GM21360 (cell line): ENCODE data around the gene MSH5.
A peak's percentile ranks its signal among the peaks of the same experiment; 100 is the strongest.
"Not testable (repeated sequence)": the region's sequence is repeated elsewhere in the genome, so short reads cannot be mapped to it uniquely, and the experiment has no call there.

Source experiments
- ATAC-seq: cut with Tn5 transposase; IDR thresholded peaks from one replicate; pipeline ENCODE4 v1.9.1; 2021; ENCODE audit warnings: mild to moderate bottlenecking, moderate library complexity; ENCODE audit not compliant: unreplicated experiment

The MSH5 gene

DNA sequence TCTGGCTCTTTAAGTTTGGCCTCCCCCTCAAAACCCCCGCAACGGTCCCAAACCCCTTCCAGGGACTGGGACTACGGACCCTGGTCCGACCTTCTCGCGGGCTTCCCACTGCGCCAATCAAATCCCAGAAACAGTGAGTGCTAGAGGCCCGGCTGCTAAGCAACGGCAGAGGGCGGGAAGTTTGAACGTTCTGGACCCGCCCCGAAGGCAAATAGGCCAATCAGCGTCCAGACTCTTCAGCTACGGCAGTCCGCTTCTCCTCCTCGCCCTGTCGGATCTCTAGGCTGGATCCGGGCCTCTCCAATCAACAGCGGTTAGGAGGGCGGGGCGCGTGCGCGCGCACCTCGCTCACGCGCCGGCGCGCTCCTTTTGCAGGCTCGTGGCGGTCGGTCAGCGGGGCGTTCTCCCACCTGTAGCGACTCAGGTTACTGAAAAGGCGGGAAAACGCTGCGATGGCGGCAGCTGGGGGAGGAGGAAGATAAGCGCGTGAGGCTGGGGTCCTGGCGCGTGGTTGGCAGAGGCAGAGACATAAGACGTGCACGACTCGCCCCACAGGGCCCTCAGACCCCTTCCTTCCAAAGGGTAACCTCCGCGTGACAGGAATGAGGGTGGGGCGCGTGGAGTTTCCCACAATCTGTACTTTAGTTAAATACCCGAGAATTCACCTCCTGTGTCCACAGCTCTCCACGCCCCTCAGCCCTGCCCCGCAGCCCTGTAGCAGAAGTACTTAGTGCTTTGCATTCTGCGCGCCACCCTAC is at the start of gene MSH5:
MSH5 (plus strand) TSS at position 367 of the 758 bp plus-strand sequence. CDS start 462 bp downstream, outside the sequence.
- ATAC-seq, result peak; percentile 62

DNA sequence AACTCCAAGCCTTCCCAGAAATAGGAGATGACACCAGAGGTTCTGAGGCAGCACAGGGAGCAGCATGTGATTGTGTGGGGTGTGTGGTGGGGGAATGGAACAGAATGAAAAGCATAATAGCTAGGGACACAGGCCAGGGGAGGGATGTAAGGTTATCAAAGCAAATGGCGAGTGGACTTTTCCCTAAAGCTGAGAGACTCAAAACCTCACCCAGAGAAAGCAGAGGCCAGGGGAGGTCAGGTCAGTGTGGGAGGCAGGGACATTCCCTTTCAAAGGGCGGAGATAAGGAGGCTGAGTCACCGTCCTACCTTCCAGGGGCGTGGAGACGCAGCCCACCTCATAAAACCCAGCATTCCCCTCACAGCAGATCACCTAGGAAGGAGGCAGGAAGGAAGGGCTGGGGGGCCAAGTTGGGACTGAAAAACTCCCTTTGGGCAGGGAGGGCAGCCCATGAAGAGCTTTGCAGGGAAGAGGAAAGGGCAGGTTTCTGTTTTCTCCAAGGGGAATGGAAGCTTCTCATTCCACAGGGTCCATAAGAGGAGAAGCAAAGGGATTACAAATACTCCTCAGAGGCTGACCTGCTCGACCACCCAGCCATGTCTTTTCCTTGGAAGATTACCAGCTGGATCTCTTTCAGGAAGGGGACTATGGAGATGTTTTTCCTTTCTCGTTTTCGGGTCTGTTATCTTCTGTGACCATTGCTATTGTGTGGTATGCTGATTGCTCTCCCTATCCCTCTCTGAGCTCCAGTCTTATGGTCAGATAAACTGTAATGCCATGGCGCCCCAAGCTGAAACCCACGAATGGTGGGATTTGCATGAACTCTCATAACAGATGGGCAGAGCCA is 49.4 kb upstream of the MSH5 start:
- ATAC-seq, result no peak

- ATAC-seq, result no peak
These were observed 48.7 kb upstream of the MSH5 start for GRCh38 chr6:31691078-31691463.

DNA sequence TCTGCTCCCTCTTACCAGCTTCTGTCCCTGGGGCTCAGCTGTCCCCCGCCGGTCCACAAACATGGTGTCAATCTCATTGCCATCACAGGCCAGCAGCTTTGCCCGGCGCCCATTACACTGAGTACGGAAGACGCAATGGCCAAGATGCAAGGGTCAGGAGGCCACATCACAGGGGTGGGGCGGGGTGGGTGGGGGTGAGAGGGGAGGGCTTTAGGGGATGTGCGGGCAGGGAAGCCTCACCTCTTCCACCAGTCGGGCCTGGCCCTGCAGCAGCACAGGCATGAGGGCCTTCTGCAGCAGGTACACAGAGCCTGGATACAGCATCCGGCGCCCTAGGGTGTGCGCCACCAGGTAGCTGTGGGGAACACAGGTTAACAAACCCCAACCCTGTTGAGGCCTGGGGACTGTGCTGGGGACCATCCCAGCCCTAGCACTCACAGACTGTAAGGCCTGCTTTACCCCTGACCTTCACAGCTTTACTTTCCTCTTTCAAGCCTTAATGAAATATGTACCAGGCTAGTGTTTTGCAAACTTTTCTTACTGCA is 48.2 kb upstream of the MSH5 start:
- no peak for ATAC-seq

DNA sequence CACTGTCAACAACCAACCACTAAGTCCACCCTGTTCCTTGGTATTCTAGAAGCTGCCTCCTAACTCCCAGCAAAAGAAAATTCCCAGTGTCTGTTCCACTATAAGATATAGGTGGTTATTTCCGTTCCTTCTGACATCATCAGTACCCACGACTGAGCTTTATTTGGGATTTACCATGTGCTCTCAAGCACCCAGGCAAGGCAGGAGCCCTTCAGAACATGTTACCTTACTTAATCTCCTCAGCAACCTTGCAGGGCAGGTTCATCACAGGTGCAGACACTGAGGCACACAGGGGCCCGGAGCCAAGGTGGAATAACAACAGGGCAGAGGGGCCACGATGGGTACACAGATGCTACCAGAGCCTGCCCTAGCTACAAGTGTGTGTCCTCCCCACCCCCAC is 47.5 kb upstream of the MSH5 start:
- no peak for ATAC-seq

- ATAC-seq, result no peak
These were observed 46.9 kb upstream of the MSH5 start for GRCh38 chr6:31692886-31693285.

- ATAC-seq, result no peak
These were observed 46.3 kb upstream of the MSH5 start for GRCh38 chr6:31693535-31693934.

GRCh38 chr6:31697555-31697954 is 42.2 kb upstream of the MSH5 start:
- ATAC-seq, result no peak

DNA sequence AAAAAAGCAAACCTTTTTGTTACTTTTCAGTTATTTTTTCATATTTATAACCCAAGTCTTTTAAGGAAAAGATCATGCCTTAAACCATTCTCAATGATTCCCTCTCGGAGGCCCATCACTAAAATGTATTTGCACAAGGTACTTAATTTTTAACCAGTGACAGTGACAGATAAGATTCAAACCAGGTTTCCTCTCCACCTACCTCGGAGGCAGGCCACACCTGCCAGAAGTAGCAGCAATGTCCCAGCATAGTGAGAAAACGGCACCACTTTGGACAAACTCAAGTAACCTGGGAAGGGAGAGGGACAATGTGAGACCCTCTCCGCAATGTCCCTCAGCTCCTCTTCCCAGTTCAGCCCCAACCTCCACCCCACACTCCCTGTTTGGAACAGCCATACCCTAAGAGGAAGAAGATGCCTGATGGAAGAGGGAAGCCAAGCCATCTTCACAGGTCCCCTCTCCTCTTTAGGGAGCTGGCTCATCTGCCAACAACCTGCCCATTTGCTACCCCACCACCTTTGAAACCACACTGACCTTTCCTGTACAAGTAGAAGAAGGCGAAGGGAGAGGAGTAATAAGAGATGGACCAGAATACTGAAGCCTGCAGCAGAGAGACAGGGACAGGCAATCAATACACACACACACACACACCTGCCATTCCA is 38.9 kb upstream of the MSH5 start:
- ATAC-seq, result no peak

GRCh38 chr6:31701666-31702404 is 38.0 kb upstream of the MSH5 start:
- ATAC-seq, result no peak

- no peak for ATAC-seq
These were observed 37.4 kb upstream of the MSH5 start for GRCh38 chr6:31702405-31702818.

DNA sequence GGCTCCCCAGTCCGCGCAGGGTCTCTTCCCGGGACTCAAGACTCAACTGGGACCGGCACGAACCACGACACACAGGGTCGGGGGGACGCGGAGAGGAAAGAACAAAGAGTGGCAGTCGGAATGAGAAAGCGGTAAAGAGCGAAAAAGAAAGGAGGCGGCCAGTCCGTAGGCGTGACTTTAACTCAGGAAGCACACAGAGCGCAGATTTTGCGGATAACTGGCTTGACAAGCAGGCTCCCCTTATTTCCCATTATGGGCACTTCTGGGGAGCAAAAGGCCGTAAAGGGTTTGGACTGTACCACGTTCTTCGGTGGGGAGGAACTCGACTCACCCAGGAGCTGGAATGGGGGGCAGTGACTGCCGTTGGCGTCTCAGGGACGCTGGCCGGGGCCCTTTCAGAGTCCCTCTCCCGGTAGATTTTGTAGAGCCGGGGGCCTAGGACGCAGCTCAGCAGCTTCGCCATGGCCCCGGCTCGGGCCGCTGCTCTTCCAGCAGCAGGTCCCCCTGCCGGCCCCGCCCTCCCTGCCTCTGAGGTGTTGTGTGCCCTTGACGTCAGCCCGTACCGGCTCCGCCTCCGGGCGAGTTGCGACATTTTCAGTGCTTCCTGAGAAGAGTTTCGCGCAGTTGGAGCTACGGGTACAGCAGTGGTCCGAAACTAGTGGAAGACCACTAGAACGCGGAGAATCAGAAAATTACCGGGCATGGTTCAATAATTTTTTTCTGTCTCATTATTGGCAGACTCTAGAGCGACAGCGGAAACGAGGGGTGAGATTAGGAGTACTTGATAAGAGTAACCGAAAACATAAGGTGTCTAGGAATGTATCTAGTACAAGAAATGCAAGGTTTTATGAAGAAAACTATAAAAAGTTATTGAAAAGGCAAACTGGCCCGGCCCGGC is 36.7 kb upstream of the MSH5 start, which contains the start of gene ABHD16A:
ABHD16A (minus strand) TSS at position 506 of the 898 bp plus-strand sequence; CDS start at position 463, 43 bp downstream.
- peak; percentile 71 for ATAC-seq

DNA sequence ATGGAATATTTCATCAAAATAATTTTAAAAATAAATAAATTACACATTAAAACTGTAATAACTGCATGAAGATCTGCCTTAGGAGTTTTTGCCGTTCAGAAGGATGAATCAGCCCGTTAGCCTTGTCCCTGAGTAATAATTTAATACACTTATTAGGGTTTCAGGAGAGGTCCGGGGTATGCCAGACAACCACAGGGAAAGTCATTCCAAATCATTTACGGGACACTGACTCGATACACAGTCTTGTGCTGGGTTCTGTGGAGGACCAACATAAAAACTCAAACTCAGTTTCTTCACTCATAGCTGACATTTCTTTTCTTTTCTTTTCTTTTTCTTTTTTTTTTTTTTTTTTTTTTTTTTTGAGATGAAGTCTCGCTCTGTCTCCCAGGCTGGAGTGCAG is 33.9 kb upstream of the MSH5 start:
- no peak for ATAC-seq

- no peak for ATAC-seq
These were observed 33.2 kb upstream of the MSH5 start, which contains the start of gene LY6G6F for GRCh38 chr6:31706599-31706998. TSS of gene LY6G6F (plus strand) at chr6:31706866. CDS start at chr6:31706907, 41 bp downstream.

DNA sequence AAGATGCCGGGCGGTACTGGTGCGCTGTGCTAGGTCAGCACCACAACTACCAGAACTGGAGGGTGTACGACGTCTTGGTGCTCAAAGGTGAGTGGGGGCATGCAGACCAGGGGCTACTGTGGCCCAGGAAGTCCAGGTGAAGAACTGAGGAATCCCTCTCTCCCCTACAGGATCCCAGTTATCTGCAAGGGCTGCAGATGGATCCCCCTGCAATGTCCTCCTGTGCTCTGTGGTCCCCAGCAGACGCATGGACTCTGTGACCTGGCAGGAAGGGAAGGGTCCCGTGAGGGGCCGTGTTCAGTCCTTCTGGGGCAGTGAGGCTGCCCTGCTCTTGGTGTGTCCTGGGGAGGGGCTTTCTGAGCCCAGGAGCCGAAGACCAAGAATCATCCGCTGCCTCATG is 32.1 kb upstream of the MSH5 start:
- no peak for ATAC-seq

- no peak for ATAC-seq
These were observed 31.6 kb upstream of the MSH5 start for GRCh38 chr6:31708224-31708623.

- ATAC-seq, result not testable (repeated sequence)
These were observed 30.6 kb upstream of the MSH5 start for GRCh38 chr6:31709157-31709556.

GRCh38 chr6:31710523-31711219 is 29.1 kb upstream of the MSH5 start:
- no peak for ATAC-seq

- ATAC-seq, result no peak
These were observed 28.6 kb upstream of the MSH5 start for GRCh38 chr6:31711233-31711632.
